Mesodermal cell (in vitro differentiated cells): ENCODE data around the gene PTEN.

Experiments
- H3K27ac ChIP-seq: 2 replicates; pipeline ENCODE4 v1.7.0; 2013; ENCODE audit warnings: mild to moderate bottlenecking, low read depth, low read length, moderate library complexity; ENCODE audit not compliant: severe bottlenecking
- H3K36me3 ChIP-seq: 2 replicates; pipeline ENCODE4 v1.7.1; 2013; ENCODE audit warnings: mild to moderate bottlenecking, low read length, moderate library complexity; ENCODE audit not compliant: control insufficient read depth, insufficient read depth
- H3K4me1 ChIP-seq: one replicate; pipeline ENCODE4 v1.7.1; 2013; ENCODE audit warnings: mild to moderate bottlenecking, low read length; ENCODE audit not compliant: insufficient read depth, control insufficient read depth, poor library complexity, severe bottlenecking
- H3K4me3 ChIP-seq: 2 replicates; pipeline ENCODE4 v1.7.0; 2013; ENCODE audit warnings: low read length, control low read depth, mild to moderate bottlenecking; ENCODE audit not compliant: insufficient read depth, poor library complexity, severe bottlenecking; ENCODE audit errors: extremely low read depth
- H3K9me3 ChIP-seq: 2 replicates; pipeline ENCODE4 v1.7.1; 2013; ENCODE audit warnings: mild to moderate bottlenecking, low read length, moderate library complexity; ENCODE audit not compliant: control insufficient read depth
- WGBS, 2 experiments: methylation state at CpG; one replicate each; pipeline ENCODE4 v1.1.5; 2013; ENCODE audit warnings: missing lambda C conversion rate in 2 of 2; ENCODE audit not compliant: insufficient coverage in 2 of 2; 5-methylcytosine and 5-hydroxymethylcytosine counted together

The PTEN gene

DNA sequence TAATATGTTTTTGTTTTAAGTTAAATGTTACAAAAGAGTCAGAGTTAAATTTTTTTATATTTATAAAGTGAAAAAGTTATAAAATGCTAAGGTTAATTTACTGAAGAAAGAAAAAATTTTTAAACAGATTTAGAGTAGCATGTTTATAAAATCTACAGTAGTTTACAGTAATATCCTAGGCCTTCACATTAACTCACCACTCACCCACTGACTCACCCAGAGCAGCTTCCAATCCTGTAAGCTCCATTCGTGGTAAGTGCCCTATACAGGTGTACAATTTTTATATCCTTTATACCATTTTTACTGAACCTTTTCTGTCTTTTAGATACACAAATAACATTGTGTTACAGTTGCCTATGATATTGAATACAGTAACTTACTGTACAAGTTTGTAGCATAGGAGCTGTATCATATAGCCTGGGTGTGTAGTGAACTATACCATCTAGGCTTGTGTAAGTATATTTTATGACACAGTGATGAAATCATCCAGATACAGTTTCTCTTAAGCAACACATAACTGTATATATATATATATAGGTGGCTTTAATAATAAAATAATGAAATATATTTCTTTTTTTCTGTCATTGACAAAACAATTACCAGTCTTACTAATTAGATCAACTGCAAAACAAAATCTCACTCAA, 79.6 kb downstream of the PTEN start:
- Histone ChIP-seq H3K36me3 (peaks cover 32% of the 10 kb centered on the region), H3K9me3 (no peaks in the 10 kb centered on the region), H3K4me1 (peaks cover 3% of the 10 kb centered on the region), H3K27ac (no peak overlapping the region), H3K4me3 (no peak overlapping the region)
- WGBS, 2 experiments, result no CpG with 5 or more reads among the region's 1 CpG

DNA sequence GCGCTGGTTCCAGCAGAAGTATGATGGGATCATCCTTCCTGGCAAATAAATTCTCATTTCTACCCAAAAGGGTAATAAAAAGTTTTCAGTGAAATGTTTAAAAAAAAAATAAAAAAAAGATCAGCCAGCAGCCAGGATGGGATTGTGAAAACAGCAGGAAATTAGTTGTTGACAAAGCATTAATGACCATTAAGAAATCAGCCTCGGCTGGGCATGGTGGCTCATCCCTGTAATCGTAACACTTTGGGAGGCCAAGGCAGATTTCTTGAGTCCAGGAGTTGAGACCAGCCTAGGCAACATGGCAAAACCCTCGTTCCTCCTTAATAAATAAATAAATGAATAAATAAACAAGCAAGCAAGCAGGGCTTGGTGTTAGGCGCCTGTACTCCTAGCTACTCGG, 82.6 kb downstream of the PTEN start:
- WGBS, 2 experiments, result 94 to 98% methylated on average over 3 to 4 of the region's 6 CpGs
- Histone ChIP-seq H3K9me3 (no peaks in the 10 kb centered on the region), H3K4me1 (no peaks in the 10 kb centered on the region), H3K36me3 (peaks cover 24% of the 10 kb centered on the region), H3K27ac (no peak overlapping the region), H3K4me3 (no peak overlapping the region)

DNA sequence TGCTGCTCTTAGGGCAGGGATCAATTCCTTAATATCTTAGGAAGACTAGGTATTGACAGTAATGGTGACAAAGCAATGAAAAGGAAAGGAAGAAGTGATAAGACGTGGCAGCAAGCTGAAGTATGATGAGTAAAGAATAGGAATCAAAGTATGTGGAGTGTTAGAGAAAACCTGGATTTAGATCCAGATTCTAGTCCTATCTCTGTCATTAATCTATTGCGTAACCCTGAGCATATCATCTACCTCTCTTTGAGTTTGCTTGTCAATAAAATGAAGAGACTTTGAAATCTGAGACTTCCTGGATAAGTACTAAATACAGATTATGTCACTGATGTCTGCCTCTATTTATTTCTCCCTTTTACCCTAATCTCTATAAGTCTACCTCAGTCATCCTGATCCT, 89.2 kb downstream of the PTEN start:
- Histone ChIP-seq H3K4me3 (no peak overlapping the region), H3K9me3 (no peaks in the 10 kb centered on the region), H3K4me1 (no peaks in the 10 kb centered on the region), H3K36me3 (peaks cover 20% of the 10 kb centered on the region), H3K27ac (no peak overlapping the region)
- 0% methylated on average over 1 of the region's 2 CpGs for WGBS, 2 experiments

DNA sequence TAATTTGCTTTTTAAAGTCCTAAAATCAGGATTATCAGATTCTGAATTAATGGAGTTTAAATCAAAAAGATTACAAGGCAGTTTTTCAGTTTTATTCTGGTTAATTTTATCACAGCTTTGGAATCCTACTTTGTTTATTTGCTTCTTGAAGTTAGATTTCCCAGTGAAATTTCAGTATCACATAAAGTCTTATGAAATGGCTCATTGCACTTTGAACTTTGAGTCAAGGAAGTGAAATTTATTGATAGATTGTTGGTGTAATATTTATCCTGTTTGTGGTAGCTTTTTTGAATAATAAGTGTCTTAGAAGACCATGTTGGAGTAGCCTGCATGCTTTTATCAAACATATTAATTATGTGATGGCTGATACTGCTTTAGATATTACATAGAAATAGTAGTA, 92.6 kb downstream of the PTEN start:
- Histone ChIP-seq H3K4me1 (peaks cover under 1% of the 10 kb centered on the region), H3K36me3 (peaks cover 21% of the 10 kb centered on the region), H3K9me3 (no peaks in the 10 kb centered on the region), H3K4me3 (no peak overlapping the region), H3K27ac (no peak overlapping the region)

DNA sequence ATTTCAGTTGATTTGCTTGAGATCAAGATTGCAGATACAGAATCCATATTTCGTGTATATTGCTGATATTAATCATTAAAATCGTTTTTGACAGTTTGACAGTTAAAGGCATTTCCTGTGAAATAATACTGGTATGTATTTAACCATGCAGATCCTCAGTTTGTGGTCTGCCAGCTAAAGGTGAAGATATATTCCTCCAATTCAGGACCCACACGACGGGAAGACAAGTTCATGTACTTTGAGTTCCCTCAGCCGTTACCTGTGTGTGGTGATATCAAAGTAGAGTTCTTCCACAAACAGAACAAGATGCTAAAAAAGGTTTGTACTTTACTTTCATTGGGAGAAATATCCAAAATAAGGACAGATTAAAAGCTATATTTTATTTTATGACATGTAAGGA, 94.3 kb downstream of the PTEN start:
- Histone ChIP-seq H3K36me3 (peaks cover 20% of the 10 kb centered on the region), H3K27ac (no peak overlapping the region), H3K9me3 (no peaks in the 10 kb centered on the region), H3K4me1 (peaks cover 4% of the 10 kb centered on the region), H3K4me3 (no peak overlapping the region)
- 94% methylated on average over 3 of the region's 5 CpGs; no CpG with 5 or more reads in 1 of the 2 experiments for WGBS, 2 experiments

DNA sequence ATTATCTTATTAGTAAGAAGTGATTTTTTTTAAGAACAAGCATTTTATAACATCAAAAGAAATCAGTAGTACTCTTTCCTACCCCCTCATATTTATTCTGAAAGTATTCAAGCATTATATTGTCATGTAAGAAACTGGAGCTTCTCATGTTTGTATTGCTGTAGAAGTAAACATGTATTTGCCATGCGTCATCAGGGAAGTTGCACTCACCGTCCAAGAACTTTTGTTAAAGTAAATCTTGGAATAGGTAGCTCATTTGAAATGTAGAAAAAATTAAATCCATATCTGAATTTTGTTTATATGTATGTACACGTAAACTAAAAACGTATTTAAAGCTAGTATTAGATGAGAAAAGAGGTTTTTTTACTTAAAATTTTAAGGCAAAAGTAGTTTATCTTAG, 96.8 kb downstream of the PTEN start:
- Histone ChIP-seq H3K4me3 (no peak overlapping the region), H3K36me3 (peaks cover 28% of the 10 kb centered on the region), H3K9me3 (no peaks in the 10 kb centered on the region), H3K4me1 (peaks cover 4% of the 10 kb centered on the region), H3K27ac (no peak overlapping the region)
- WGBS, 2 experiments, result no CpG with 5 or more reads among the region's 4 CpGs

DNA sequence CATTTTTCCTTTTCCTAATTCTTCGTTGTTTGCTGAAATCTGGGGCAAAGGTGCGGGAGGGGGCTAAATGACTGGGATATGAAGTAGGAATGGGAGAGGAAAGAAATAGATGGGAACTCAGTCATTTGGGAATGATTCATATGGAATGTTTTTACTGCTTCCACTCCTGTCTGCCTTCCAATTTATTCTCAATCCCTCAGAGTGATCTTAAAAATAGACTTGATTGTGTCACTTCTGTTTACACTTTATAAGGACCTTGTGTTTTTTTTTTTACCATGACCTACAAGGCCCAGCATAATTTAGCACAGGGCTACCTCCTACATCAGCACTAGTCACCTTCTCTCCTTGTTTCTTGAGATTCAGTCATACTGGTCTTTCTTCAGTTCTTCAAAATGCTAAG, 97.9 kb downstream of the PTEN start:
- peaks cover 33% of the 10 kb centered on the region for H3K36me3 ChIP-seq
- H3K4me3 ChIP-seq, result no peak overlapping the region
- H3K9me3 ChIP-seq, result no peaks in the 10 kb centered on the region
- peaks cover 4% of the 10 kb centered on the region for H3K4me1 ChIP-seq
- 0% methylated on average over 1 of the region's 2 CpGs; no CpG with 5 or more reads in 1 of the 2 experiments for WGBS, 2 experiments
- peak overlapping the region; percentile 17 for H3K27ac ChIP-seq

DNA sequence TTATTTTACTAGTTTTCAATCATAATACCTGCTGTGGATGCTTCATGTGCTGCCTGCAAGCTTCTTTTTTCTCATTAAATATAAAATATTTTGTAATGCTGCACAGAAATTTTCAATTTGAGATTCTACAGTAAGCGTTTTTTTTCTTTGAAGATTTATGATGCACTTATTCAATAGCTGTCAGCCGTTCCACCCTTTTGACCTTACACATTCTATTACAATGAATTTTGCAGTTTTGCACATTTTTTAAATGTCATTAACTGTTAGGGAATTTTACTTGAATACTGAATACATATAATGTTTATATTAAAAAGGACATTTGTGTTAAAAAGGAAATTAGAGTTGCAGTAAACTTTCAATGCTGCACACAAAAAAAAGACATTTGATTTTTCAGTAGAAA, 103.0 kb downstream of the PTEN start:
- H3K27ac ChIP-seq, result no peak overlapping the region
- H3K4me1 ChIP-seq, result no peaks in the 10 kb centered on the region
- H3K9me3 ChIP-seq, result no peaks in the 10 kb centered on the region
- WGBS, 2 experiments, result no CpG with 5 or more reads among the region's 2 CpGs
- H3K36me3 ChIP-seq, result peaks cover 26% of the 10 kb centered on the region
- no peak overlapping the region for H3K4me3 ChIP-seq

DNA sequence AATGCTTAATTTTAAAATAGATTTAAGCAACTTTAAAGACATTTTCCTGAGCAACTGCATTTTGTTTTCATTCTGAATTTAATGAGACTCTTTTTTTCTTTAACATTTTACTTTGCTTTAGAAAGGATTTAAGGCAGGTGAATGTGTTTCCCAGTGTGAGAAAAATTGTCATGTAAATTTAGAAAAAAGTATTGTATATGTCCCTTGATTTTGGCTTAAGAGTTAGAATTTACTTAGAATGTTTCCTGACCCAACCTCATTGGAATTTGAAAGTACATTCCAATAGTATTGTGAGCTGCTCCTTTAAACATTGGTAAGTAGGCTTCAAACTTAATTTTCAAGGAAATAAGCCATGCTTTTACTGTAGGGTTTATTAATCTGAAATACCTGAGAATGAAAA, 110.2 kb downstream of the PTEN start:
- Histone ChIP-seq H3K4me1 (peaks cover 11% of the 10 kb centered on the region), H3K27ac (no peak overlapping the region), H3K4me3 (no peak overlapping the region), H3K9me3 (peaks cover 6% of the 10 kb centered on the region), H3K36me3 (no peaks in the 10 kb centered on the region)

DNA sequence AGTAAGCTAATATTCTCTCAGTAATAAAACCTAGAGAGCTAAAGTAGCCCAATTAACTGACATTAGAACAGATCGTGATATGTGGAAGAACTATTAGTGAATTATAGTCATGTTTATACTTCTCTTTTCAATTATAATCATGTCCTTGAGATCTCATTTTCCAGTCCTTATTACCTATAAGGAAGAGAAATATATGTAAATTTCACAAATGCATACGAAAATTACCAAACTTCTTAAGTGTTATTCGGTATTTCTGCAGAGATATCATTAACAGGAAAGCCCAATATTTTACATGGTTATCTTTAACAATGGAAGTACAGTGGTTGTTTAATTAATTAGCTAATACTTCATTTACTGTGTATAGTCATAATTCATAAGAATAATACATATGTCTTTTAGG, 110.7 kb downstream of the PTEN start:
- Histone ChIP-seq H3K4me1 (peaks cover 15% of the 10 kb centered on the region), H3K27ac (no peak overlapping the region), H3K9me3 (peaks cover 6% of the 10 kb centered on the region), H3K36me3 (no peaks in the 10 kb centered on the region), H3K4me3 (no peak overlapping the region)
- WGBS, 2 experiments, result no CpG with 5 or more reads among the region's 3 CpGs

DNA sequence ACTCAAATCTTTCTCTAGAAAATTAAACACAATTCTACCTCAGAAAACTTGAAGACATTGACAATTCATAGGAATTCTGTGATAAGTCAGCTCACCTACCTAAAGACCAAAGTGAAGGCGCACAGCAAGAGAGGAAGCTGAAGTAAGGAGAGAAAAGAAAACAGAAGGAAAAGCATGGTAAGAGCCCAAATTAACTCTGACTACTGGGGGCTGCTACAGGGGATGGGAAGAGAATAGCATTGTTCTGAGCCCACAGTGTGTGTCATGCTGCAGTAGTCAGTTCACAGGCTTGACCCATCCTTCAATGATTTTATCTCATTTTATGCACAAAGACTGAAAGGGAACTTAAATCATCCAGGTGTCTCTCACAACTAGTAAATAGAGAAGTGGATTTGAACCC, 111.3 kb downstream of the PTEN start:
- peak overlapping the region; percentile 33 for H3K27ac ChIP-seq
- 57% methylated on average over 1 of the region's 1 CpG; no CpG with 5 or more reads in 1 of the 2 experiments for WGBS, 2 experiments
- no peak overlapping the region for H3K4me3 ChIP-seq
- no peaks in the 10 kb centered on the region for H3K36me3 ChIP-seq
- peaks cover 6% of the 10 kb centered on the region for H3K9me3 ChIP-seq
- H3K4me1 ChIP-seq, result peaks cover 15% of the 10 kb centered on the region
